AG20443 (cell line): Measurements from ENCODE around the gene WWOX.

Experiments used
- DNase-seq: peaks from one replicate; pipeline ENCODE4 v3.0.0; 2012; ENCODE audit warnings: low spot score, mixed read lengths

Gene WWOX

DNA sequence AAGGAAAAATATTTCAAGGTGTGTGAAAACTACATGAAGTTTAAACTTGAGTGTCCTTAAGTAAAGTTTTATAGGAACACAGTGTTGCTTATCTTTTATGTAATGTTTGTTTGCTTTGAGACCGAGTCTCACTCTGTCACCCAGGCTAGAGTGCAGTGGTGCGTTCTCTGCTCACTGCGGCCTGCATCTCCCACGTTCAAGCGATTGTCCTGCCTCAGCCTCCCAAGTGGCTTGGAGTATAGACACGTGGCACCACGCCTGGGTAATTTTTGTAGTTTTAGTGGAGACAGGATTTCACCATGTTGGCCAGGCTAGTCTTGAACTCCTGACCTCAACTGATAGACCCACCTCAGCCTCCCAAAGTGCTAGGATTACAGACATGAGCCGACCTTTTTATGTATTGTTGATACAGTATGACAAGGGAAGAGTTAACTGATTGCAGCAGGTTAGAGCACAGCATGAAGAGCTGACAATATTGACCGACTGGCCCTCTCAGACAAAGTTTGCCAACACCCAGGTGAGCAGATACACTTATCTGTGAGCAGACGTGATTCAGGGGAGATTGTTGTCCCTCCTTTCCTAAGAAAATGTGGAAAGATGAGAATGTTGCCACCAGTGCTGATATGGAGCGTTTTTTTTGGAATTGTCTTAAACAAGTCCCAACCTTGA lies 373.7 kb downstream of the WWOX start:
- no peak for DNase-seq

GRCh38 chr16:78474762-78475161 lies 375.3 kb downstream of the WWOX start:
- DNase-seq, result no peak

- no peak for DNase-seq
These were observed 377.2 kb downstream of the WWOX start for GRCh38 chr16:78476615-78477014.

- no peak for DNase-seq
These were observed 378.9 kb downstream of the WWOX start for GRCh38 chr16:78478267-78478861.

DNA sequence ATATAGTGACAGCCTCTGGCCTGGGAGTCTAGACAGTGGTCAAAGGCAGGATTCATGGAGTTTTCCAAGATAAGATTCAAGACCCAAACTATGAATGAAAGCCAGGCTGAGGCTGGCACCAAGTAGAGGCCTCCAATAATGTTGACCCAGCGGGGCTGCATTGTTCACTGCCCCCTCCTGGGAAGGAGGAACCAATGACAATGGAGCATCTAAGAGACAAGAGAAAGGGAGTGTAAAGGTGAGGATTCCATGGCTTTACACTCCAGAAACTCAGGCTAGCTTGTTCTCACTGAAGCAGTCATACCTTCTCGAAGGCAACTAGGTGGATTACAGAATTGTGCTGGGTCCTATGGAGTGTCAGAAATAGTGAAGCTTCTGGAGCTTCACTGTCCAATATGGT lies 380.3 kb downstream of the WWOX start:
- DNase-seq, result no peak

DNA sequence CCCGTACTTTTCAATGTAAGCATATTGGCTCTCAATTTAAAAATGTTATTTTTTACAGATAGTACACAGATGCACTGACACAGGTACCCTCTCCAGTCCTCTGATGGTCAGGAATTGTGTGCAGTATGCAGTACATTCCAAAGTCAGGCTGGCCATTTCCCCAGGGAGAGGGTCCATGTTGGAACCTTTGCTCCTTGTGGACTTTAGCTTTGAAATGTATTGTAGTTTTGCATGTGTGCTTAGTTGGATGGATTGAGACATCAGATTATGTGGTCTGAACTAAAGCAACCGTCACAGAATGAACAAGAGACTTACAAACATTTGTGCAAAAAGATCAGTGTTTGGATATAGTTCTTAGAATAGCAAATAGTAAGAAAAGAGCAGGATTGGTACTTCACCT lies 381.1 kb downstream of the WWOX start:
- no peak for DNase-seq

DNA sequence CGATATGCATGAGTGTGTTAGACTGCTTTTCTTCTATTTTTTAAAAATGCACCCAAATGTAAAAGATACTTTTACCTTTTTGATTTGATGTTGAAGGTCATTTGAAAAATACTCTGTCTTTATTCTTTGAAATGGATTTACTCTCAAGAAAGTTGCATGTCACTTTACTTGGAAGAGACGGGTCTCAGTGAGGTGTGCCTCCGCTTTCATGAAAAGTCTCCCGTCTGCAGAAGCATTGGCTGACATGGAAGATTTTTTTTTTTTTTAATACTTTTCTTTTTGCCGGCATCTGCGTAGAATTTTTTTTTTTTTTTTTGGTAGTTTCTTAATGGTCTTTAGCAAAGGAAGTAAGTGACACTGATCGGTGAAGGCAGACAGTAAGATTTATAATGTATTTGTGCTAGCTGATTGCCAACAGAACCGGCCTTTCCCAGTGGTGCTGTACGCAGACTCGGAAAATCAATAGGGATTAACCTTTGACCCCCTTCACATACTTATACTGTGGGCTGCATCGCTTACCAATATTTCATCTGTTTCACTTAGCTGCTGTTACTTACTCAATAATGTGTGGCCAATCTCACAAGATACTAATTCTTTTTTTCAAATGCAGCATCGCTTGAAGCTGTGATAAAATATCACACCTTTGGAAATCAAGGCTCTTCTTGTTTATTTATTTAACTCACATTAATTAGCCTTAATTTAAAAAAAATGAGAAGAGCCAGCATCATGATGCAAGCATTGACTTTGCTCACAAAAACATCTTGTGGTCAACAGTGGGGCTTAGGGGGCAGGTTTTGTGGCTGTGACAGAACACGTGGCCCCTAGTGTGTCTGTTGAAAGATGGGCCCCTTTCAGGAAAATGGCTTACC lies 383.9 kb downstream of the WWOX start:
- DNase-seq, result no peak

DNA sequence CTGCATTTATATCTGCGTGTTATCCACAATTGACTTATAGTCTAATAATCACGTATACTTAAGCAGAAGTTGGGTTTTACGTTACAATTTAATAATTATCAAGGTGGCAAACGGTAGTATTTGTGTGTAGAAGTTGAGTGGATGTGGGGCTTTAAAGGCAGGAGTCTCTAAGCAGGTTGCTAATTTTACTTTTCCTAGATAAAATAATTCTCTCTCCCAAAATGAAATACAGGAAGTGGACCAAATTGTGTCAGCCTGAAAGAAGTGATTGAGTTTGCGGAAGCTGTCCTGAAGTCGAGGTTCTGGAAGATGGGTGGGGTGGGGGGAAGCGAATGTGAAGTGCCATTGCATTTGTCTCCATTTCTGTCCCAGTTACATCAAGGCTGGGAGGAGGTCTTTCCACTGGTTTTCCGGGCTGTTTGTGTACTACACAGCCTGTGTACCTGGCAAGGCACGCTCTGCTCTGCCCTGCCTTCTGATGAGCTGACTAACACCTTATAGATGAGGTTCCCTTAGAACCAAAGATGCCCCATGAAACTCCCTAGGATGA lies 385.1 kb downstream of the WWOX start:
- DNase-seq, result no peak

DNA sequence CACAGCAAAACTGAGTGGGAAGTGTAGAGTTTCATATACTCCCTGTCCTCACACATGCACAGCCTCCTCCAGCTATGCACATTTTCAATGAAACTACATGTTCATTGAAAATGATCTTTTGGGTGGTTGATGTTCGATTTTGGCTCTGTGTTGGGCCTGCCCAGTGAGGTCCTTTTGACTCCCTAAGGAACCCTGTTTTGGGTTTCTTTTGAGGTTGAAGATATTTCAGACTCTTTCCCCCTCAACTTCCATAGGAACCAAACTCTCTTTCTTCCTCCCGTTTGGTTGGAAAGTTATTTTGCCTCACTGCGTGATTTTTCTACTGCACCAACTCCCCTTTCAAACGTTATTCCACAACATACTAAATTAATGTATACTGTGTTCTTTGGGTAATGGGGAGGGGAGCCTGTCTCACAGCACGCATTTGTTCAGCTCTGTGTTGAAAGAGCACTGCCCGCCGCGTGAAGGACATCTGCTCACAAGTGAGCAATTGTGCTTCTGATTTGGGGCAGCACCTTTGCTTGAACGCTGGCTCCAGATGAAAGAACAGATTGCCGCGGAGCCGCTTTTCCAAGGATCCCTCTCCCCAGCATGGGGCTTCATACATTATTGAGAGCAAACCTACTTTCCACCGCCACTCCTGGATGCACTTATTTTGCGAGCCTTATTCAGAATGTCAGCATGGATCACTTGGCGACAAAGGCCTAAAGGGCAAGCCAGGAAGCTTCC lies 385.9 kb downstream of the WWOX start:
- no peak for DNase-seq

DNA sequence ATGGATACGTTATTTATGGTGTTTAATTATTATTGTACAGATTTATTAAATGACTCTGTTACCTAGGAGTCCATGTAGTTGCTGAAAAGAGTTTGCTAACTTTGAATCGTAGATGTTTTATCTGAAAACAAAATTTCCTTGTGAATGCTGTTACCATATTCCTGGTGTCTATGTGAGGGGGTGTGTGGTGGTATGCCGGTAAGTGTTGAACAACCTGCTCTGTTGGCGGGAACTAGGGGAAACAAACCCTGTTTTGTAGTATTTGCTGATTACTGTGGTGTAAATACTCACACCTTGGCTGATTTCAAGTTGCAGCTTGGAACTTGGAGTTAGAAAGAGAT lies 386.4 kb downstream of the WWOX start:
- no peak for DNase-seq

- no peak for DNase-seq
These were observed 388.0 kb downstream of the WWOX start for GRCh38 chr16:78487471-78487870.

- DNase-seq, result no peak
These were observed 389.6 kb downstream of the WWOX start for GRCh38 chr16:78489072-78489471.

GRCh38 chr16:78489631-78490030 lies 390.2 kb downstream of the WWOX start:
- no peak for DNase-seq

- DNase-seq, result no peak
These were observed 391.0 kb downstream of the WWOX start for GRCh38 chr16:78490431-78490830.

GRCh38 chr16:78490847-78491246 lies 391.4 kb downstream of the WWOX start:
- no peak for DNase-seq

DNA sequence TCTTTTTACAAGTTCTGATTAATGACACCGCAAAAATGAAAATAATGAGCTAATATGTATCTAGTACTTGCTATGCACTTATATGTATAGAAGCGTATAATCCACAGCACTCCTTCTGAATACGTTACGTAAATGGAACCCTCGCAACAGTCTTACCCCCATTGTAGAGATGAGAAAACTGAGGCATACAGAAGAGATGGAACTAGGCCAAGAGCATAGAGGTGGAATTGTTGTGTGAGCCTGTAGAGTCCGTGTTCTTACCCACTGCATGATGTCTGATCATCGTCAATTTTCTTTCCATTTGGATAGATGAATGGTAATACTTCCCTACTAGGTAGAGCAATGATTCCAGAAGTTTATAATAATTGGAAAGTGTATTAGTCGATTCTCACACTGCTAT lies 394.1 kb downstream of the WWOX start:
- no peak for DNase-seq

DNA sequence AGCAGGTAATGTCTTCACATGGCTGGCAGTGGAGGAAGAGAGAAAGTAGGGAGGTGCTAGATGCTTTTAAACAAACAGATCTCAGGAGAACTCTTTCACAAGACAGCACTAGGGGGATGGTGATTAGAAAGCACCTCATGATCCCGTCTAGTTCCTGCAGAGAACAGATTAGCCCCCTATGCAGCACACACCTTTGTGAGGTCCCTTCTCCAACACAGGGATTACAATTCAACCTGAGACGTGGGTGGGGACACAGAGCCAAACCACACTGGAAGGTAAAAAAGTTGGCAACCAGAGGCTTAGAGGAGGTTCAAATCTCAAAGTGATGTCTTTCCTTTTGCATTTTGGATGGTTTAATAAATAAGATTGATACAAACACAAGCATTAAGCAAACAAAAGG lies 394.7 kb downstream of the WWOX start:
- no peak for DNase-seq

DNA sequence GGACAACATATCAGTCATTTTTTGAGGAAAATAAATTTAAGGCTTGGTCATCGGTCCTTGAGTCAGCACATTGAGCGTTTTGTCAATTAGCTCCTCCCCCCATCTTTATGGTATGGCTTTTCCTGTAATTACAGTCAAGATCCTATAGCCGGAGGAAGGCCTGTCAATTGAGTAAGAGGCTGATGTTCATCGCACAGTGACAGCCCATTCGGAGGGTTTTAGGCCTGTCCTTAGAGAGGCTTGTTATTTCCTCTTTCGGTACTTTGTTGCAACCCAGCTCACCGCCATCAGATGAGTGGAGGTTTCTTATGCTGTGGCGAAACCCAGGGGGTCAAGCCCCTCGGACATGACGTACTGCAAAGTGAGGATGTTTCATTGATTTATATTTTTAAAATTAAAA lies 395.2 kb downstream of the WWOX start:
- DNase-seq, result no peak

- DNase-seq, result no peak
These were observed 396.7 kb downstream of the WWOX start for GRCh38 chr16:78496189-78496588.

DNA sequence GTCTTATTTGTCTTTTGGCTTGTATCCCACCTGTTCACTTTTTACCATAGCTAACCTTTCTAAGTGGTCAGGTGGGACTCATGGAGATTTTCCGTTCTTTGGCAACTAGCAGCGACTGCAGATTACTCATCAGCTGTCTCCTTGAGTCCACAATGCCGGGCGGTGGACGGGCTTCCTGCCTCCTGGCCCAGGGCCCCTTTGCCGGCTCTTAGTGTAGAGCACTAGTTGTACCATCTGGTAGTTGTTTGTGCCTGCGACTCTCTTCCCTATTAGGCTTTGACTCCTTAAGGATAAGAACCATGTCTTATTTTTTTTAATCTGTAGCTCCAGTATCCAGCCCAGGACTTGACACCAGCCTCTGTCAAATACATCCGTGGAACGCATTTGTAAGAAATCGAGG lies 399.9 kb downstream of the WWOX start:
- no peak for DNase-seq

GRCh38 chr16:78500659-78501270 lies 401.3 kb downstream of the WWOX start:
- DNase-seq, result no peak

DNA sequence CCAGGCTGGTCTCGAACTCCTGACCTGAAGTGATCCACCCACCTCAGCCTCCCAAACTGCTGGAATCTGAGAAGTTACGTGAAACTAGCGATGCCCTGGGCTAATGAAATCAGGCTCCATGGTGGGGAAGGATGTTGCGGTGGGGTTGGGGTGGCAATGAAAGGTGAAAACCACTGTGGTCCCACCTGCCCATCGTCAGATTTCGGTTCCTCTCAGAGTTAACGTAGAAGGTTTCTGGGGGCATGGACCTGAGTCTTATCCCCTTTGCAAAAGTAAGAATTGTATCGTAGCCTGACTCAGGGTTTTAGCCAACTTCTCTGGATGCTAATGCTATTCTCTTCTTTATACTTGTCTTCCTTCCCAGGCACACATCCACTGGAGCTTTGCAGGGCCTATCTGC lies 402.3 kb downstream of the WWOX start:
- no peak for DNase-seq
